ENCODE results near the gene PTPN1. TPM values are rescaled to one million over a fixed set of nuclear protein-coding genes. Genes with fewer than 3 reads are reported as not detected.
A peak's percentile ranks its signal among the peaks of the same experiment; 100 is the strongest.

The PTPN1 gene
- total and polyA plus RNA-seq, 4 donors = 51.4 to 80.4 (median 64.7) TPM

DNA sequence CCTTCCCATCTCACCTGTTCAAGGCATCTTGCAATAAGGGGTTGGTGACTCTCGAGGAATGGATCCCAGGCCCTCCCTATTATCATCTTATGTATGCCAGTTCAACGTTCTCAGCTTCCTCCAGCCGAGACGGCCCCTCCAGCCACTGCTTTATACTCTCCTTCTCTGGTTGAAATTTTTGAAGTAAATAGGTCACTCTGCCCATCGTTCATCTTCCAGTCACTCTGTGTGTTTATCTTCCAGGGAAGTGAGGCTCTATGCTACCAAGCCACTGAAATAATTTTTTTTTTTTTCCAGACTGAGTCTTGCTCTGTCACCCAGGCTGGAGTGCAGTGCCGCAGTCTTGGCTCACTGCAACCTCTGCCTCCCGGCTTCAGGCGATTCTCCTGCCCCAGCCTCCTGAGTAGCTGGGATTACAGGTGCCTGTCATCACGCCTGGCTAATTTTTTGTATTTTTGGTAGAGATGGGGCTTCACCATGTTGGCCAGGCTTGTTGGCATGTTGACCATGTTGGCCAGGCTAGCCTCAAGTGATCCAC is 17.0 kb downstream of the PTPN1 start:
- Histone ChIP-seq H3K27ac (ENCODE audit: low read depth in 1 of 2, low read length in 1 of 2) (no peak overlapping the region), H3K4me3 (no peak overlapping the region), H3K4me1 (ENCODE audit: control insufficient read depth in 5 of 5, insufficient read depth in 5 of 5, low read length in 5 of 5) (peaks cover 4 to 45% (median 13%) of the 10 kb centered on the region in 5 donors), H3K9me3 (ENCODE audit: control insufficient read depth in 4 of 4, insufficient read depth in 3 of 4, low read length in 3 of 4) (no peaks in the 10 kb centered on the region), H3K36me3 (ENCODE audit: control insufficient read depth in 4 of 4, insufficient read depth in 4 of 4, low read length in 4 of 4) (peaks cover 0 to 5% (median 0%) of the 10 kb centered on the region in 4 donors), H3K27me3 (ENCODE audit: control insufficient read depth in 3 of 3, insufficient read depth in 3 of 3, low read length in 2 of 3) (no peaks in the 10 kb centered on the region), H3K9ac (ENCODE audit: insufficient read depth in 1 of 2, low read length in 2 of 2) (no peak overlapping the region)
- TF ChIP-seq, protein P1, sequence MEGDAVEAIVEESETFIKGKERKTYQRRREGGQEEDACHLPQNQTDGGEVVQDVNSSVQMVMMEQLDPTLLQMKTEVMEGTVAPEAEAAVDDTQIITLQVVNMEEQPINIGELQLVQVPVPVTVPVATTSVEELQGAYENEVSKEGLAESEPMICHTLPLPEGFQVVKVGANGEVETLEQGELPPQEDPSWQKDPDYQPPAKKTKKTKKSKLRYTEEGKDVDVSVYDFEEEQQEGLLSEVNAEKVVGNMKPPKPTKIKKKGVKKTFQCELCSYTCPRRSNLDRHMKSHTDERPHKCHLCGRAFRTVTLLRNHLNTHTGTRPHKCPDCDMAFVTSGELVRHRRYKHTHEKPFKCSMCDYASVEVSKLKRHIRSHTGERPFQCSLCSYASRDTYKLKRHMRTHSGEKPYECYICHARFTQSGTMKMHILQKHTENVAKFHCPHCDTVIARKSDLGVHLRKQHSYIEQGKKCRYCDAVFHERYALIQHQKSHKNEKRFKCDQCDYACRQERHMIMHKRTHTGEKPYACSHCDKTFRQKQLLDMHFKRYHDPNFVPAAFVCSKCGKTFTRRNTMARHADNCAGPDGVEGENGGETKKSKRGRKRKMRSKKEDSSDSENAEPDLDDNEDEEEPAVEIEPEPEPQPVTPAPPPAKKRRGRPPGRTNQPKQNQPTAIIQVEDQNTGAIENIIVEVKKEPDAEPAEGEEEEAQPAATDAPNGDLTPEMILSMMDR (IDR thresholded peaks at IDR 0.05; ENCODE audit: control extremely low read depth, extremely low read depth) = no peak
- DNase-seq (no peak), ATAC-seq (ENCODE audit: insufficient read depth, low FRiP score) (no peak)
- WGBS, 2 donors = 69 to 79% methylated on average over 9 of the region's 9 CpGs

DNA sequence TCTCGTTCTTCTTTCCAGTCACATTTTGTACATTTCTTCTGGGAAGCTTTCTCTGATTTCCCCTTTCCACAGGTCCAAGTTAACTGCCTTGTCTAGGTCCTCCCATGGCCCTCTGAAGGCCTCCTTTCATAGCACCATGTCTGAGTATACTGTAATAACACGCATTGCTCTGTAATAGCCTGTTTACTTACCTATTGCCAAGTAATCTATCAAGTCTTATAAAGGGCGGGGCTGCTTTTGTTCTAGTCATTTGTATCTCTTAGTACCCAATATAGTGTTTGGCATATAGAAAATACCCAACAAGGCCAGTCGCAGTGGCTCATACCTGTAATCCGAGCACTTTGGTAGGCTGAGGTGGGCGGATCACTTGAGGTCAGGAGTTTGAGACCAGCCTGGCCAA is 17.9 kb downstream of the PTPN1 start:
- peaks cover 4 to 49% (median 13%) of the 10 kb centered on the region in 5 donors for H3K4me1 ChIP-seq (ENCODE audit: control insufficient read depth in 5 of 5, insufficient read depth in 5 of 5, low read length in 5 of 5)
- H3K4me3 ChIP-seq = no peak overlapping the region
- no peak overlapping the region for H3K9ac ChIP-seq (ENCODE audit: insufficient read depth in 1 of 2, low read length in 2 of 2)
- TF ChIP-seq, protein P1 (IDR thresholded peaks at IDR 0.05; ENCODE audit: control extremely low read depth, extremely low read depth) = no peak
- 76 to 84% methylated on average over 6 of the region's 6 CpGs for WGBS, 2 donors
- H3K27ac ChIP-seq (ENCODE audit: low read depth in 1 of 2, low read length in 1 of 2) = no peak overlapping the region
- H3K9me3 ChIP-seq (ENCODE audit: control insufficient read depth in 4 of 4, insufficient read depth in 3 of 4, low read length in 3 of 4) = no peaks in the 10 kb centered on the region
- ATAC-seq (ENCODE audit: insufficient read depth, low FRiP score) (no peak), DNase-seq (no peak)
- no peaks in the 10 kb centered on the region for H3K27me3 ChIP-seq (ENCODE audit: control insufficient read depth in 3 of 3, insufficient read depth in 3 of 3, low read length in 2 of 3)
- H3K36me3 ChIP-seq (ENCODE audit: control insufficient read depth in 4 of 4, insufficient read depth in 4 of 4, low read length in 4 of 4) = peaks cover 0 to 5% (median 0%) of the 10 kb centered on the region in 4 donors

DNA sequence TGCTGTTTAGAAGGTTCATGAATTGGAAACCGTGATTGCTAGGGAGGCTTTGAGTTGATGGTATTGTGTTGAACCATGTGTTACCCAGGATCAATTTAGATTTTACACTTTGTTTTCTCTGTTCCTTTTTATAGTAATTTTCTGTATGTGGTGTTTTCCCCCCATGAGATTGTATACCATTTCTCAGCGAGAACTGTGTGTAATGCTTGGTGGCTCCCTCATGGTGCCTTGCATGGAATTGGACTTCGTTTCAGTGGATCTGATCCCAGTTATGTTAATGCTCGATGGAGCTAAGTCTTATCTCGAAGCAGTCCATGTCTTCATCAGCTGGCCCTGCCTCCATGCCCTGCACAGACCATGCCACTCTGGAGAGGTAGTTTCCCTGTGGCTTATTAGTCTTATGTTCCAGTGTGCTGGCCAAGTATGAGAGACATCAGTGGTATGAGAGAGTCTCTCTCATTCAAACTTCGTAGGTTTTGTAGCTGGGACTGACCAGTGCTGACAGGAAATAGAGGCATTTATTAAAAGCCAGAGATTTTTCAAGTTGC is 18.7 kb downstream of the PTPN1 start:
- Histone ChIP-seq H3K4me3 (no peak overlapping the region), H3K36me3 (ENCODE audit: control insufficient read depth in 4 of 4, insufficient read depth in 4 of 4, low read length in 4 of 4) (peaks cover 0 to 5% (median 0%) of the 10 kb centered on the region in 4 donors), H3K27ac (ENCODE audit: low read depth in 1 of 2, low read length in 1 of 2) (peak overlapping the region in 1 of 2 donors; percentile 52), H3K4me1 (ENCODE audit: control insufficient read depth in 5 of 5, insufficient read depth in 5 of 5, low read length in 5 of 5) (peaks cover 4 to 46% (median 13%) of the 10 kb centered on the region in 5 donors), H3K9ac (ENCODE audit: insufficient read depth in 1 of 2, low read length in 2 of 2) (no peak overlapping the region), H3K27me3 (ENCODE audit: control insufficient read depth in 3 of 3, insufficient read depth in 3 of 3, low read length in 2 of 3) (no peaks in the 10 kb centered on the region), H3K9me3 (ENCODE audit: control insufficient read depth in 4 of 4, insufficient read depth in 3 of 4, low read length in 3 of 4) (no peaks in the 10 kb centered on the region)
- TF ChIP-seq, protein P1 (IDR thresholded peaks at IDR 0.05; ENCODE audit: control extremely low read depth, extremely low read depth) = no peak
- ATAC-seq (ENCODE audit: insufficient read depth, low FRiP score) (no peak), DNase-seq (no peak)
- WGBS, 2 donors = 74 to 77% methylated on average over 6 of the region's 6 CpGs

All from lung (tissue), 12 donors.